ENCODE data around the gene PNPLA7.
A peak's percentile ranks its signal among the peaks of the same experiment; 100 is the strongest.
"Not testable (repeated sequence)": the region's sequence is repeated elsewhere in the genome, so short reads cannot be mapped to it uniquely, and the experiment has no call there.

PNPLA7 gene

GRCh38 chr9:137550231-137550621 lies at the start of gene PNPLA7:
PNPLA7 (minus strand) TSS chr9:137550402; CDS start chr9:137550197, 205 bp downstream.
- peak; percentile 65 for DNase-seq (ENCODE audit: low read depth)

DNA sequence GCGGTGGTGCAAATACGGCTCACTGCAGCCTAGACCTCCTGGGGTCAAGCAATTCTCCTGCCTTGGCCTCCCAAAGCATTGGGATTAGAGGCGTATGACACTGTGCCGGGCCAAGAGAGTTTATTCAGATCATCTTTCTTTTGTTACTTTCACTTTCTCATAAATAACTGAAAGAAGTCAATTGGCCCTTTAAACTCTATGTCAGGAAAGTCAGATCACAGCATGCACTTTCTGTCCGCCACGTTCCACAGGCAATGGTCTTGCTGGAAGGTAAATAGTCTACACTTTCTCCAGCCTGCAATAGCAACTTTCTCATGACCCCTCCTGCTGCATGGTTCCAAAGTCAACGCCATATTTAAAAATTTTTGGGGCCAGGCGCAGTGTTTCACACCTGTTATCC lies 48.7 kb upstream of the PNPLA7 start:
- DNase-seq (ENCODE audit: low read depth) = no peak

GRCh38 chr9:137596577-137596976 lies 46.4 kb upstream of the PNPLA7 start:
- not testable (repeated sequence) for DNase-seq (ENCODE audit: low read depth)

DNA sequence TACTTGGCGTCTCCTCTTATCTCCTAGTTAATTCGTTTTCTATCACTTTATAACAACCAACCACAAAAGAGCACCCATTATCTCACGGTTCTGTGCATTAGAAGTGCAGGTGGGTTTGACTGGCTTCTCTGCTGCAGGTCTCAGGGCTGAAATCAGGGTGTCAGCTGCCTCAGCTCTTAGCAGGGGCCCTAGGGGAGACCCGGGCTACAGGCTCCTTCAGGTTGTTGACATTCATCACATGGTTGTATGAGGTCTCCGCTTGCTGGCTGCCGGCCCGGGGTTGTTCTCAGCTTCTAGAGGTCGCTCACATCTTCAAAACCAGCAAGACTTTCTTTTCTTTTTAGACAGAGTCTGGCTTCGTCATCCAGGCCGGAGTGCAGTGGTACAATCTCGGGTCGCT lies 43.0 kb upstream of the PNPLA7 start:
- DNase-seq (ENCODE audit: low read depth) = no peak

GRCh38 chr9:137592767-137593166 lies 42.6 kb upstream of the PNPLA7 start:
- DNase-seq (ENCODE audit: low read depth) = no peak

DNA sequence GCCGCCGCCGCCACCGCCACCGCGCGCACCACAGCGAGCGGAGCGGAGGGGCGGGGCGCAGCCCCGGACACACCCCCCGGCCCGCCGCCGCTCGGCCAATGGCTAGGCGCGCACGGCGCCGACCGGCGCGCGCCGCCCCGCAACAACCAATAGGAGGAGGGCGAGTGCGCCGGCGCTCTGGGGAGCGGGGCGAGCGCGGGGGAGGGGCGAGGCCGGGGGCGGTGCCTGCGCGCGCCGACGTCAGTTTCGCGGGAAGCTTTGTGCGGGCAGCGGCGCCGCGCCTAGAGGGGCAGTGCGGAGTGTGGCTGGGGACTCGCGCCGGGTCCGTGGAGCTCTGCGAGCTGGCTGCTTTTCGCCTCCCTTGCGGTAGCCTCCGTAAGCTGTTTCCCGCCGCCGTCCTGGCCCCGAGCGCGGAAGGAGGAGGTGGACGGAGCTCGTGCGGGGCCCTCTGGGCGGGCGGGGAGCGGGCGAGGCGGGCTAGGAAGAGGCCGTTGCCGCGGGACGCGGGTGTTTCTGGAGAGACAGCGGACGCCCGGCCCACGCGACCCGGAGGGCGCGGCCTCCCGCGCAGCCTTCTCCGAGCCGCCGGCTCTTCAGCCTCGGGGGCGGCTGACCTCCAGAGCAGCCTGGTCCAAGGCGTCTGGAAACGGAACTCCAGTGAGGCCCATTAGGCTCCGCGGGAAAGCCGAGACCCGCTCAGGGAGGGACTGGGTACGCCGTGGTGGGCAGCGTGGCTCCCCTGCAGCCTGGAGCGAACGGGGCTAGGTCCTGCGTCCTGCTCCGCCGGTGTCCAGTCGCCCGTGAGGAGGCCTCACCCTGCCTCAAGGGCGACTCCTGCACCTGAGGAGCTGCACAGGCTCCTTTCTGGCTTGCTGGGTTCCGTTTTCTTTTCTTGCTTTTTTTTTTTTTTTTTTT lies 40.5 kb upstream of the PNPLA7 start, which contains the start of gene ZMYND19:
Gene ZMYND19, minus strand, starts transcription at position 44 of the 915 bp plus-strand sequence. CDS start 249 bp downstream, outside the sequence.
- DNase-seq (ENCODE audit: low read depth) = peak; percentile 72

DNA sequence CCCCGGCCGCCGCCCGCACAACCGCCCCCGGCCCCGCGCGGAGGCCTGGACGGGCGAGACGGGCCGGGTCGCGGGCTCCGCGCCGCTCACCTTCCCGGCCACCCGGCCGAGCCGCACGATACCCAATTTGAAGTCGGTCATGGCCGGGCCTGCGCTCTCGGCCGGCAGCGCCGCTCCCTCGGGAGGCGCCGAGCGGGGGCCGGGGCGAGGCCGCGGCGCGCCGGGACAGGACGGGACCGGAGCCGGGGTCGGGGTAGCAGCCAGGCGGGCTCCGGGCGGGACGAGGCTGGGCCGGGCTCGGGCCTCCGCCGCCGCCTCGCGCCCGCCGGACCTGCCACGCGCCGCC lies 39.9 kb upstream of the PNPLA7 start:
- DNase-seq (ENCODE audit: low read depth) = no peak

GRCh38 chr9:137589441-137590122 lies 39.4 kb upstream of the PNPLA7 start:
- DNase-seq (ENCODE audit: low read depth) = no peak

DNA sequence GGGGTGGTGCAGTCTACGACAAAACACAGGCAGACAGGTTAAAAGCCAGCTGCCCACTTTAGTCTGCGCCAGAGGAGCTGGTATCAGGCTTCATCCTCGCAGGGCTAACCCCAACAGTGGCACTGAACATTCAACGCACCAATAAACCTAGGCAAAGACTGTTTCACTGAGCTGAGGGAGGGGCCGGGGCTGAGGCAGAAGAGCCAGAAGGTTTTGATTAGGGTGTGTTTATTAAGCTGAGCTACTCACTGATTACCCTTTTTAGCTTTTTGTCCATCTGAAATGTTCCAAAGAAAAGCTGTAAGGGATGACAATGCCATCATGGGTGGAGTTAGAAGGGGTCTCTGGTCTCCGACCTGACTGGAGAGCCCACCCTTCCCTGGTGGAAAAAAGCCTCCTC lies 38.7 kb upstream of the PNPLA7 start:
- DNase-seq (ENCODE audit: low read depth) = no peak

GRCh38 chr9:137588311-137588710 lies 38.1 kb upstream of the PNPLA7 start:
- no peak for DNase-seq (ENCODE audit: low read depth)

GRCh38 chr9:137586854-137587253 lies 36.7 kb upstream of the PNPLA7 start:
- DNase-seq (ENCODE audit: low read depth) = no peak

- DNase-seq (ENCODE audit: low read depth) = no peak
Measured at GRCh38 chr9:137583957-137584356, 33.8 kb upstream of the PNPLA7 start.

DNA sequence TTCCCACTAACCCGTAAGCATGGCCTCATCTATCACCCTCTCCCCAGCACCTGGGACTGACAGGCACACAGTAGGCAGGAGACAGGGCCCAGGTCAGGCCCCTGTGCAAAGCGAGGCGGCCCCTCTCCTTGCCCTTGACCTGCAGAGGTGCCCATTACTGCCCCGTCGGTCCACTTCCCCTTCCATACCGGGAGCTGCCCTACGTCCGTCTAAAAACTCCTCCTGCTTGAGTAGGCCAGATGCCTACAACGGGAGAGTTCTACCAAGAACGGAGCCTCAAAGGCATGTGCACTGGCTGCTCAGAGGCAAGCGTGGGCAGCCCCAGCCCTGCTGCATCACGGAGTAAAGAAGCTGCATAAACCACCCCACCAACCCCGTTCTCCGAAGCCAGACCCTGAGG lies 33.1 kb upstream of the PNPLA7 start:
- no peak for DNase-seq (ENCODE audit: low read depth)

DNA sequence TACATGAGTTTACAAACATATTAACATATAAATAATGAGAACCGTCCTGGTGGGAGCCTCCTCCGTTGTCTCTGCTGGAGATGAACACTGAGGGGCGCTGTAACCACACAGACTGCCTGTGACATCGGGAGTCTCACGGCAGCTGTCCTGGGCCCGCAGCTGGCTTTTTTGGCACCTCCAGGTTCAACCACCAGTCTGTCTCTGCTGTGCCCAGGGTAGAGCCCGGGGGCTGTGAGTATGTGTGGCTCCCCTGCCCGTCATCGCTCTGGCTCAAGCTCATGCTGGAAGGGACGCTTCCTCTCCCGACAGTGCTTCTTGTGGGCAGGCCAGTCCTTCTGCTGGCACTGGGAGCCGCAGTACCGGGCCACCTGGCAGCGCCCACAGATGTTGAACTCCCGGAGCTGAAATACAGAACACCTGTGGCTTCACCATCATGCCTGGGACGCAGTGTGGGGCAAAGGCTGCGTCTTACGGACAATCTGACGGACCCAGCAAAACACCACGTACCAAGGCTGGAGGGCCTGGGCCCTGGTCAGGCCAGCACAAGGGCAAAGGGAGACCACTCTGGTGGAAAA lies 32.2 kb upstream of the PNPLA7 start:
- DNase-seq (ENCODE audit: low read depth) = peak; percentile 13

- no peak for DNase-seq (ENCODE audit: low read depth)
Measured at GRCh38 chr9:137581361-137582285, 31.4 kb upstream of the PNPLA7 start.

DNA sequence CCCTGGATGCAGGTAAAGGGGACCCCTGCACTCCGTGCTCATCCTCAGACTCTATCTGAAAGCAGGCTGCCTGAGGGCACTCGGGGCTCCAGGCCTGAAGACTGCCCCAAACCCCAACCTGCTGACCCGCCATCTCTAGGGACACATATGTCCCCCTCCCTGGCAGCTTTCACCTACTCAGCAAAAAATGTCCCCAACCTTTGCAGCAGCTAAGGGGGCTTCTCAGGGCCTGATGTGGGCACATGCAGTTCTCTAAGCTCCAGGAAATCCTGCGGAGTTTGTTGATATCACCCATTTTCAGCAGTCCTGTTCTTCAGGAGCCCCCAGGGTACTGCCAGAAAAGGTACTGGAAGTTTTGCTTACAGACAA lies 30.7 kb upstream of the PNPLA7 start:
- no peak for DNase-seq (ENCODE audit: low read depth)

- no peak for DNase-seq (ENCODE audit: low read depth)
Measured at GRCh38 chr9:137580209-137580953, 30.2 kb upstream of the PNPLA7 start.

DNA sequence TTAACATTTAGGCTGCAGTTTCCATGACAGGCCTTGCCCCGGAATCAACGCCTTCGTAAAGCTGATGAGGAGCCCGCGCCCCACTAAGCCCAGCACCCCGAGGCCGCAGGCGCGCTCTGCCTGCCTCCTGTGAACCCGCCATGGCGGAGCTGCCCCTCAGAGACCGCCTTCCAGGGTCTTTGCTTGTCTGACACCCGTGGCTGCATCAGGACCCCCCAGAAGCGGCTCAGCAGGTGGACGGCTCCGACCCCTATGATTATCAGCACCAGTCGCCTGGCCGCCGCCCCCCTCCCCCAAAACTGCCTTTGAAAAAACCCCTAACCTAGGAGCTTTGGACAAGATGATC lies 29.0 kb upstream of the PNPLA7 start:
- no peak for DNase-seq (ENCODE audit: low read depth)

- DNase-seq (ENCODE audit: low read depth) = peak; percentile 83
Measured at GRCh38 chr9:137578518-137579258, 28.5 kb upstream of the PNPLA7 start, which contains the start of gene DPH7. DPH7 (minus strand) TSS chr9:137578925; CDS start chr9:137578777, 148 bp downstream.

DNA sequence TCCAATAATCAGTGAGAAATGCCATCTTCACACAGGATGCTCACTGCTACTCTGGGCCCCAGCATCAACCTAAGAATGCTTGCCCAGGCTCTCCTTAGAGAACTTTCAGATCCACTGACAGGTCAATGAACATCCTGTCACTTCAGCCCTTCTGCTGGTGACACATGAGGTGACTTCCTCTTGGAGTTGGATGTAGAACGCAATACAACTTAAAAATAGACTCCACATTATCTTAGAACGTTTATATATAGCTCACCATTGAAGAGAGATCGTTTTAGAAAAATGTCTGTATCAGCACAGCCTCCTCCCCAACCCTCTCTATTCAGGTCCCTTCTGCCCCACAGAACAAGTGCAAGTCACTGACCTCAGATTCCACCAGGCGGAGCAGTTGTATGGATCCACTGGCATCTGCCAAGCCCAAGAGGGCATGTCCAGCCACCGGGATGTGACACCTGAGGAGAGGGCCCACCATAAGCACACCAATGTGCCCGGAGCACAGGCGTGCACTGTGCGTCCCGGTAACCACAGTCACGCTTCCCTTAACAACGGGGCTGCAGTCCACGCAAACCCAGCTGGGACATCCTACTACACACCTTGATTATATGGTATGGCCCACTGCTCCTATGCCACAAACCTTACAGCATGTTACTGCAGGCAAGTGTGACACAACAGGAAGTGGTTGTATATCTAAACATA lies 25.7 kb upstream of the PNPLA7 start:
- no peak for DNase-seq (ENCODE audit: low read depth)
